SK-N-SH (cell line): ENCODE measurements around the gene IL16. TPM values are rescaled to one million over a fixed set of nuclear protein-coding genes. Genes with fewer than 3 reads are reported as not detected.
A peak's percentile ranks its signal among the peaks of the same experiment; 100 is the strongest.

Source experiments
- CTCF ChIA-PET: fragments of 300-600, 350-600 bp; formaldehyde crosslinking; extraction: SDS; loops from one replicate; lab custom pipeline; 2021; lab: Yijun Ruan, JAX
- POLR2A ChIA-PET: fragments of 350-600 bp; sonication (Branson Sonifier 250); formaldehyde crosslinking; extraction: SDS; loops from one replicate; lab custom pipeline; 2020; ENCODE audit warnings: antibody characterized with exemption, inconsistent platforms; lab: Yijun Ruan, JAX
- DNase-seq: peaks from one replicate; pipeline ENCODE4 v3.0.0; 2012
- H2AFZ ChIP-seq: fragments of 200-600 bp; sonication (generic); 2 replicates; pipeline ENCODE4 v1.8.1; 2016; ENCODE audit warnings: antibody characterized with exemption, mild to moderate bottlenecking, low read depth
- H3F3A ChIP-seq: fragments of 200-600 bp; sonication (generic); replicated peaks from 2 replicates; pipeline ENCODE3; 2016; ENCODE audit warnings: antibody characterized with exemption, mild to moderate bottlenecking; ENCODE audit not compliant: insufficient read depth
- H3K27ac ChIP-seq, 2 experiments: fragments of 200-500 bp in 1 of 2; fragments of 200-600 bp in 1 of 2; sonication (Bioruptor generic) in 1 of 2; sonication (generic), shearing (Covaris generic) in 1 of 2; 2 replicates each; pipeline versions ENCODE4 v1.5.1 to v1.6.1; 2014 to 2016; ENCODE audit warnings: low read depth in 2 of 2, inconsistent platforms in 1 of 2, low read length in 1 of 2, mild to moderate bottlenecking in 1 of 2, mixed read lengths in 1 of 2
- H3K27me3 ChIP-seq: fragments of 200-600 bp; sonication (generic), shearing (Covaris generic); 2 replicates; pipeline ENCODE4 v1.6.1; 2016; ENCODE audit warnings: mixed run types; ENCODE audit not compliant: insufficient read depth
- H3K36me3 ChIP-seq, 2 experiments: fragments of 200-500 bp in 1 of 2; fragments of 200-600 bp in 1 of 2; sonication (Bioruptor generic) in 1 of 2; sonication (generic) in 1 of 2; replicated peaks in 1 of 2; 2 replicates each; pipeline versions ENCODE3 to v1.5.1; 2014 to 2016; ENCODE audit warnings: low read length in 1 of 2, mild to moderate bottlenecking in 1 of 2; ENCODE audit not compliant: insufficient read depth in 2 of 2, control insufficient read depth in 1 of 2
- H3K4me1 ChIP-seq, 2 experiments: fragments of 200-500 bp in 1 of 2; fragments of 200-600 bp in 1 of 2; sonication (Bioruptor generic) in 1 of 2; sonication (generic), shearing (Covaris generic) in 1 of 2; 2 replicates each; pipeline versions ENCODE4 v1.5.1 to v1.6.1; 2014 to 2016; ENCODE audit warnings: low read depth in 1 of 2, low read length in 1 of 2, mixed run types in 1 of 2; ENCODE audit not compliant: insufficient read depth in 2 of 2, control insufficient read depth in 1 of 2
- H3K4me2 ChIP-seq: fragments of 200-600 bp; sonication (generic), shearing (Covaris generic); 2 replicates; pipeline ENCODE4 v1.6.1; 2017; ENCODE audit warnings: mixed run types
- H3K4me3 ChIP-seq, 2 experiments: fragments of 200-500 bp in 1 of 2; fragments of 200-600 bp in 1 of 2; sonication (Bioruptor generic) in 1 of 2; sonication (generic), shearing (Covaris generic) in 1 of 2; 2 replicates each; pipeline versions ENCODE4 v1.5.1 to v1.8.1; 2014 to 2016; ENCODE audit warnings: low read depth in 2 of 2, inconsistent platforms in 1 of 2, low read length in 1 of 2, mild to moderate bottlenecking in 1 of 2, mixed read lengths in 1 of 2, moderate library complexity in 1 of 2
- H3K79me2 ChIP-seq: fragments of 200-600 bp; sonication (generic); 2 replicates; pipeline ENCODE4 v1.8.1; 2017; ENCODE audit warnings: mild to moderate bottlenecking; ENCODE audit not compliant: insufficient read depth
- H3K9ac ChIP-seq: fragments of 200-600 bp; sonication (generic); 2 replicates; pipeline ENCODE4 v1.6.1; 2017; ENCODE audit warnings: mixed run types
- H3K9me2 ChIP-seq: fragments of 200-600 bp; sonication (generic); 2 replicates; pipeline ENCODE4 v1.6.1; 2017; ENCODE audit warnings: mixed run types
- H3K9me3 ChIP-seq: fragments of 200-600 bp; sonication (generic); 2 replicates; pipeline ENCODE4 v1.6.1; 2017; ENCODE audit warnings: mixed run types, mild to moderate bottlenecking, moderate library complexity
- H4K20me1 ChIP-seq: fragments of 200-600 bp; sonication (generic); 2 replicates; pipeline ENCODE4 v1.6.1; 2017; ENCODE audit warnings: mild to moderate bottlenecking, mixed run types; ENCODE audit not compliant: insufficient read depth
- CTCF ChIP-seq: fragments of 200-600 bp; sonication (generic); IDR thresholded peaks from 2 replicates; pipeline ENCODE4 v1.6.1; 2017; ENCODE audit warnings: antibody characterized with exemption, mild to moderate bottlenecking, moderate library complexity
- ELF1 ChIP-seq: IDR thresholded peaks from 2 replicates; pipeline ENCODE4 v1.4.0; 2012
- EZH2phosphoT487 ChIP-seq: fragments of 200-600 bp; sonication (generic); IDR thresholded peaks from 2 replicates; pipeline ENCODE4 v1.6.1; 2017; ENCODE audit warnings: low read depth, mixed run types, mild to moderate bottlenecking, antibody characterized with exemption, moderate library complexity, borderline replicate concordance
- FOXM1 ChIP-seq: IDR thresholded peaks from 2 replicates; pipeline ENCODE4 v1.4.0; 2012; ENCODE audit warnings: low read depth, mild to moderate bottlenecking
- IRF3 ChIP-seq: fragments of 150-350 bp; IDR thresholded peaks from 2 replicates; pipeline ENCODE4 v1.6.1; 2016; ENCODE audit warnings: mild to moderate bottlenecking, low read depth, low read length
- MXI1 ChIP-seq: IDR thresholded peaks from 2 replicates; pipeline ENCODE4 v1.6.1; 2012; ENCODE audit warnings: mild to moderate bottlenecking, low read depth, low read length, improper control_type of control experiment
- POLR2AphosphoS5 ChIP-seq: IDR thresholded peaks from 2 replicates; pipeline ENCODE4 v1.6.1; 2012; ENCODE audit warnings: low read depth, low read length
- RAD21 ChIP-seq: IDR thresholded peaks from 2 replicates; pipeline ENCODE4 v1.6.1; 2012; ENCODE audit warnings: mild to moderate bottlenecking, low read length
- REST ChIP-seq: IDR thresholded peaks from 2 replicates; pipeline ENCODE4 v1.6.1; 2012; ENCODE audit warnings: mild to moderate bottlenecking, low read depth, low read length, moderate library complexity
- TAF1 ChIP-seq: IDR thresholded peaks from 2 replicates; pipeline ENCODE4 v1.6.1; 2012; ENCODE audit warnings: low read depth, mild to moderate bottlenecking, low read length, moderate library complexity, borderline replicate concordance
- TCF12 ChIP-seq: IDR thresholded peaks from 2 replicates; pipeline ENCODE4 v1.4.0; 2012
- YY1 ChIP-seq: IDR thresholded peaks from 2 replicates; pipeline ENCODE4 v1.4.0; 2012; ENCODE audit warnings: low read depth, mild to moderate bottlenecking
- WGBS: methylation state at CpG from one replicate; pipeline ENCODE4 v1.1.6; 2017; ENCODE audit warnings: low lambda C conversion rate; 5-methylcytosine and 5-hydroxymethylcytosine counted together
- polyA plus RNA-seq, 3 experiments: library from polyadenylated mRNA; depleted of rRNA; stranded (reverse); fragments of >200 nt; gene quantifications; 2 replicates each; pipeline ENCODE4 v1.2.3, GENCODE V29; 2012

Gene IL16
- polyA plus RNA-seq, 1 of the 3 experiments (the other 2 are of a cell fraction), result not detected

GRCh38 chr15:81161851-81162250, 34.8 kb upstream of the IL16 start:
- Histone ChIP-seq H3K9ac (no peak overlapping the region), H3K4me3 (no peak overlapping the region), H3K79me2 (no peaks in the 10 kb centered on the region), H3K36me3 (no peaks in the 10 kb centered on the region), H4K20me1 (no peaks in the 10 kb centered on the region), H3K4me2 (no peak overlapping the region), H2AFZ (no peak overlapping the region), H3K27me3 (no peaks in the 10 kb centered on the region), H3K9me2 (no peaks in the 10 kb centered on the region), H3F3A (no peaks in the 10 kb centered on the region), H3K4me1 (peaks cover 0 to 23% of the 10 kb centered on the region in 2 experiments; a peak in 2 of 4 replicates), H3K9me3 (no peaks in the 10 kb centered on the region), H3K27ac (peak overlapping the region in 1 of 2 experiments; percentile 92; a peak in 2 of 4 replicates)
- WGBS, result 40% methylated on average over 7 of the region's 7 CpGs
- DNase-seq, result no peak
- POLR2A ChIA-PET, result no interaction called here
- TF ChIP-seq TCF12 (no peak), EZH2phosphoT487 (no peak), IRF3 (no peak), YY1 (no peak), TAF1 (no peak), ELF1 (no peak), FOXM1 (no peak), MXI1 (no peak), RAD21 (no peak)
- CTCF ChIA-PET, result interaction anchor here (1.1 to 17.5 kb wide), 3 partner anchors 9 to 104 kb away, joined by 3 to 395 read pairs (median 6); no protein-coding TSS in a partner anchor

GRCh38 chr15:81163961-81164800, 32.5 kb upstream of the IL16 start:
- TF ChIP-seq CTCF (0 out of 2 replicates have a peak, but pooled peaks have one; percentile 8), REST (no peak), POLR2AphosphoS5 (no peak), RAD21 (0 out of 2 replicates have a peak, but pooled peaks have one; percentile 26)
- no peaks in the 10 kb centered on the region for H3F3A ChIP-seq
- 25% methylated on average over 3 of the region's 3 CpGs for WGBS
- no peaks in the 10 kb centered on the region for H3K36me3 ChIP-seq
- peaks cover 0 to 19% of the 10 kb centered on the region in 2 experiments; a peak in 2 of 4 replicates for H3K4me1 ChIP-seq
- H3K4me3 ChIP-seq, result no peak overlapping the region
- H3K27me3 ChIP-seq, result no peaks in the 10 kb centered on the region
- no peak overlapping the region for H3K27ac ChIP-seq
- no peak overlapping the region for H3K4me2 ChIP-seq
- no peaks in the 10 kb centered on the region for H3K79me2 ChIP-seq
- DNase-seq, result no peak
- no peak overlapping the region for H3K9ac ChIP-seq
- ChIA-PET CTCF (interaction anchor here (1.4 to 3.5 kb wide), 4 partner anchors 9 to 102 kb away, joined by 6 to 23 read pairs (median 12); no protein-coding TSS in a partner anchor), POLR2A (interaction anchor here (0.7 kb wide), 1 partner anchor 302 kb away, joined by 3 read pairs; no protein-coding TSS in a partner anchor)
- H4K20me1 ChIP-seq, result no peaks in the 10 kb centered on the region
- H3K9me3 ChIP-seq, result no peaks in the 10 kb centered on the region
- H2AFZ ChIP-seq, result no peak overlapping the region
- no peaks in the 10 kb centered on the region for H3K9me2 ChIP-seq
